GM18498 (cell line): ENCODE data around the gene PRR9.
"Not testable (repeated sequence)": the region's sequence is repeated elsewhere in the genome, so short reads cannot be mapped to it uniquely, and the experiment has no call there.

Source experiments
- ATAC-seq: cut with Tn5 transposase; IDR thresholded peaks from one replicate; pipeline ENCODE4 v1.9.1; 2021; ENCODE audit warnings: mild to moderate bottlenecking, moderate library complexity; ENCODE audit not compliant: unreplicated experiment

Gene PRR9

GRCh38 chr1:153229076-153229829, 11.9 kb downstream of the PRR9 start:
- ATAC-seq: not testable (repeated sequence)

- no peak for ATAC-seq
Observed at GRCh38 chr1:153231363-153231762, 14.0 kb downstream of the PRR9 start.

GRCh38 chr1:153231785-153232184, 14.4 kb downstream of the PRR9 start:
- no peak for ATAC-seq

- ATAC-seq: no peak
Observed at GRCh38 chr1:153232553-153232952, 15.2 kb downstream of the PRR9 start.

GRCh38 chr1:153233448-153233847, 16.1 kb downstream of the PRR9 start:
- ATAC-seq: no peak

- no peak for ATAC-seq
Observed at GRCh38 chr1:153238527-153238926, 21.1 kb downstream of the PRR9 start.

- no peak for ATAC-seq
Observed at GRCh38 chr1:153242160-153242559, 24.8 kb downstream of the PRR9 start.

GRCh38 chr1:153245466-153245865, 28.1 kb downstream of the PRR9 start:
- no peak for ATAC-seq

GRCh38 chr1:153246018-153246417, 28.6 kb downstream of the PRR9 start:
- ATAC-seq: no peak

GRCh38 chr1:153246825-153247224, 29.4 kb downstream of the PRR9 start:
- no peak for ATAC-seq

GRCh38 chr1:153248176-153248879, 30.9 kb downstream of the PRR9 start:
- no peak for ATAC-seq

GRCh38 chr1:153250166-153250565, 32.8 kb downstream of the PRR9 start:
- no peak for ATAC-seq

GRCh38 chr1:153251087-153251486, 33.7 kb downstream of the PRR9 start:
- no peak for ATAC-seq

GRCh38 chr1:153251562-153251961, 34.2 kb downstream of the PRR9 start:
- no peak for ATAC-seq

- no peak for ATAC-seq
Observed at GRCh38 chr1:153251988-153252387, 34.6 kb downstream of the PRR9 start.

- no peak for ATAC-seq
Observed at GRCh38 chr1:153253076-153253475, 35.7 kb downstream of the PRR9 start.

GRCh38 chr1:153253693-153254092, 36.3 kb downstream of the PRR9 start:
- peak; percentile 89 for ATAC-seq

GRCh38 chr1:153259387-153259786, 42.0 kb downstream of the PRR9 start, which contains the start of gene LORICRIN:
LORICRIN (plus strand) TSS chr1:153259687; CDS start chr1:153260950, 1,263 bp downstream.
- no peak for ATAC-seq

GRCh38 chr1:153260585-153261280, 43.3 kb downstream of the PRR9 start:
- peak; percentile 47 for ATAC-seq

- ATAC-seq: no peak
Observed at GRCh38 chr1:153261281-153262069, 44.1 kb downstream of the PRR9 start.

- ATAC-seq: no peak
Observed at GRCh38 chr1:153262070-153262366, 44.6 kb downstream of the PRR9 start.
